ENCODE results near the gene ZDHHC16. TPM values are rescaled to one million over a fixed set of nuclear protein-coding genes. Genes with fewer than 3 reads are reported as not detected.
A peak's percentile ranks its signal among the peaks of the same experiment; 100 is the strongest.

The ZDHHC16 gene
- total and polyA plus RNA-seq, 2 donors from 2014 or later: 35.9 to 48.9 TPM

DNA sequence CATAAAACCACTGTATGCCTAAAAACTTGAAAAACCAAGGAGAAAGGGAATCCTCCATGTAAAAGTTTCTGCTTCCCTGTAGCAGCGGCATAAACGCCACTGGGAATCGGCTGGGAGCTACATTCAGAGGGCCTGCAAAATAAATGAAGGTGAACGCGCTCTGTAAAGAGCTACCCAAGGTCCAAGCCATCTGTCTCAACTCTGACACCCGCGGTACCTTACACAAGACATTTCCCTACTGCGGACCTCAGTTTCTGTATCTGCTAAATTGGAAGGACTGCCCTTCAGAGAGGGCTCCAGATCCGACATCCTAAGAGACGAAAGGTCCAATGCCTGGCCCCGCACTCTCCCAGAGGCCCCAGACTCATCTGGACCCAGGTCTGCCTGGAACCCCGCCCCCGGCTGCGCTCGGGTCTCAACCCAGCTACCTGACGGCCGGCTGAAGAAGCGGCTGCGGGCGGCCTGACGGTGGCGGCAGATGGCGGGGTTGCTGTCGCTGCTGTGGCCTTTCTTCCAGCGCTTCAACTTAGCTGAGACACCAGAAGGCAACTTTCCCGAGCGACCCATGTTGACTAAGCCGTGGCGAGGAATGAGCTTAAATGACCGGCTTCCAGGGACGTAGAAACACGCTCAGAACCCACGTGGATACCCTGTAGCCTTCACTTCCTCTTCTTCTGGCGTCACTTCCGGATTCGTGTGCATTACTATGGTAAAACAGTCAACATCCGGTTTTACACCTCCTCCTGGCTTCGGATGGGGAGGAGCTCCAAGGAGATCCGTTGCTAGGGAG, 45.1 kb upstream of the ZDHHC16 start, which contains the start of gene RRP12:
Gene RRP12, minus strand, starts transcription at position 676 of the 790 bp plus-strand sequence. Its CDS starts 109 bp downstream, at position 567.
- H3K4me3 ChIP-seq (ENCODE audit: low read length in 3 of 3): peak within 1 kb of the TSS; percentile 71 to 84 (median 81)
- TF ChIP-seq, protein P1, sequence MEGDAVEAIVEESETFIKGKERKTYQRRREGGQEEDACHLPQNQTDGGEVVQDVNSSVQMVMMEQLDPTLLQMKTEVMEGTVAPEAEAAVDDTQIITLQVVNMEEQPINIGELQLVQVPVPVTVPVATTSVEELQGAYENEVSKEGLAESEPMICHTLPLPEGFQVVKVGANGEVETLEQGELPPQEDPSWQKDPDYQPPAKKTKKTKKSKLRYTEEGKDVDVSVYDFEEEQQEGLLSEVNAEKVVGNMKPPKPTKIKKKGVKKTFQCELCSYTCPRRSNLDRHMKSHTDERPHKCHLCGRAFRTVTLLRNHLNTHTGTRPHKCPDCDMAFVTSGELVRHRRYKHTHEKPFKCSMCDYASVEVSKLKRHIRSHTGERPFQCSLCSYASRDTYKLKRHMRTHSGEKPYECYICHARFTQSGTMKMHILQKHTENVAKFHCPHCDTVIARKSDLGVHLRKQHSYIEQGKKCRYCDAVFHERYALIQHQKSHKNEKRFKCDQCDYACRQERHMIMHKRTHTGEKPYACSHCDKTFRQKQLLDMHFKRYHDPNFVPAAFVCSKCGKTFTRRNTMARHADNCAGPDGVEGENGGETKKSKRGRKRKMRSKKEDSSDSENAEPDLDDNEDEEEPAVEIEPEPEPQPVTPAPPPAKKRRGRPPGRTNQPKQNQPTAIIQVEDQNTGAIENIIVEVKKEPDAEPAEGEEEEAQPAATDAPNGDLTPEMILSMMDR (IDR thresholded peaks at IDR 0.05; ENCODE audit: borderline replicate concordance, extremely low read depth, insufficient read depth): no peak
- H3K9me3 ChIP-seq (ENCODE audit: control insufficient read depth in 2 of 3, insufficient read depth in 1 of 3, low read length in 3 of 3): no peaks in the 10 kb centered on the region
- no peaks in the 10 kb centered on the region for H3K27me3 ChIP-seq (ENCODE audit: control insufficient read depth, insufficient read depth, low read length)
- DNase-seq (peak; percentile 82 to 100 (median 94)), FAIRE-seq (peak; percentile 96)
- H3K36me3 ChIP-seq (ENCODE audit: control insufficient read depth in 2 of 3, insufficient read depth in 3 of 3, low read length in 3 of 3): peaks cover 2 to 7% (median 4%) of the 10 kb centered on the region in 3 donors
- peak within 1 kb of the TSS; percentile 2 to 80 (median 70) for H3K9ac ChIP-seq (ENCODE audit: low read length in 3 of 3)
- H3K27ac ChIP-seq (ENCODE audit: low read depth in 2 of 2, low read length in 2 of 2): peak within 1 kb of the TSS; percentile 39 to 66
- H3K4me1 ChIP-seq (ENCODE audit: control insufficient read depth in 2 of 3, insufficient read depth in 2 of 3, low read depth in 1 of 3, low read length in 3 of 3): peaks cover 0 to 7% (median 6%) of the 10 kb centered on the region in 3 donors
- intact Hi-C loops (cut with DNase I): no loop called here

DNA sequence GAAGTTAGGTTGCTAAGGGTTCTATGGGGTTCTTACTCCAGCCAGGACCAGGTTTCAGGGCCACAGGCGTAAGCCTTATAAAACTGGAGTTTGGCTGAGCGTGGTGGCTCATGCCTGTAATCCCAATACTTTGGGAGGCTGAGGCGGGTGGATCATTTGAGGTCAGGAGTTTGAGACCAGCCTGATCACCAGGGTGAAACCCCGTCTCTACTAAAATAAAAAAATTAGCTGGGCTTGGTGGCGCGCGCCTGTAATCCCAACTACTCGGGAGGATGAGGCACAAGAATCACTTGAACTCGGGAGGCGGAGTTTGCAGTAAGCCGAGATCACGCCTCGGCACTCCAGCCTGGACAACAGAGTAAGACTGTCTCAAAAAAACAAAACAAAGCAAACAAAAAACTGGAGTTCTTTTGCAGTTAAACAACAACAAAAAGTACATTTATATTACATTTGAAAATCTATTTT, 44.5 kb upstream of the ZDHHC16 start:
- Histone ChIP-seq H3K27ac (ENCODE audit: low read depth in 2 of 2, low read length in 2 of 2) (peak overlapping the region in 1 of 2 donors; percentile 66), H3K9me3 (ENCODE audit: control insufficient read depth in 2 of 3, insufficient read depth in 1 of 3, low read length in 3 of 3) (no peaks in the 10 kb centered on the region), H3K27me3 (ENCODE audit: control insufficient read depth, insufficient read depth, low read length) (no peaks in the 10 kb centered on the region), H3K9ac (ENCODE audit: low read length in 3 of 3) (peak overlapping the region in 1 of 3 donors; percentile 70), H3K4me1 (ENCODE audit: control insufficient read depth in 2 of 3, insufficient read depth in 2 of 3, low read depth in 1 of 3, low read length in 3 of 3) (peaks cover 0 to 7% (median 6%) of the 10 kb centered on the region in 3 donors), H3K36me3 (ENCODE audit: control insufficient read depth in 2 of 3, insufficient read depth in 3 of 3, low read length in 3 of 3) (peaks cover 0 to 1% (median 0%) of the 10 kb centered on the region in 3 donors), H3K4me3 (ENCODE audit: low read length in 3 of 3) (peak overlapping the region; percentile 71 to 84 (median 81))
- FAIRE-seq: no peak
- intact Hi-C loops (cut with DNase I): no loop called here
- TF ChIP-seq, protein P1 (IDR thresholded peaks at IDR 0.05; ENCODE audit: borderline replicate concordance, extremely low read depth, insufficient read depth): no peak
- no peak for DNase-seq

DNA sequence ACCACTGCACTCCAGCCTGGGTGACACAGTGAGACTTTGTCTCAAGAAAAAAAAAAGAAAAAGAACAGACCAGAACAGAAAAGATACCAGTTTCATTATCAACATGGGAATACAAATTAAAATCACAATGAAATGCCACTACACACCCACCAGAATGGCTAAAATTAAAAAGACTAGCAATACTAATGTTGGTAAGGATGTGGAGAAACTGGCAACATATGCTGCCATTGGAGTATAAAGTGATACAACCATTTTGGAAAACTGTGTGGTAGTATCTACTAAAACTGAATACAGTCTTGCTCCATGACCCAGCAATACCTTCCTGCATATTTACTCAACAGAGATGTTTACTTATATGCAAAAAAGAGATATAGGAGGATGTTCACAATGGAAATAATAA, 41.9 kb upstream of the ZDHHC16 start:
- Histone ChIP-seq H3K9ac (ENCODE audit: low read length in 3 of 3) (no peak overlapping the region), H3K36me3 (ENCODE audit: control insufficient read depth in 2 of 3, insufficient read depth in 3 of 3, low read length in 3 of 3) (no peaks in the 10 kb centered on the region), H3K9me3 (ENCODE audit: control insufficient read depth in 2 of 3, insufficient read depth in 1 of 3, low read length in 3 of 3) (no peaks in the 10 kb centered on the region), H3K4me1 (ENCODE audit: control insufficient read depth in 2 of 3, insufficient read depth in 2 of 3, low read depth in 1 of 3, low read length in 3 of 3) (peaks cover 0 to 12% (median 6%) of the 10 kb centered on the region in 3 donors), H3K4me3 (ENCODE audit: low read length in 3 of 3) (no peak overlapping the region), H3K27ac (ENCODE audit: low read depth in 2 of 2, low read length in 2 of 2) (no peak overlapping the region), H3K27me3 (ENCODE audit: control insufficient read depth, insufficient read depth, low read length) (no peaks in the 10 kb centered on the region)
- no peak for DNase-seq
- FAIRE-seq: no peak
- TF ChIP-seq, protein P1 (IDR thresholded peaks at IDR 0.05; ENCODE audit: borderline replicate concordance, extremely low read depth, insufficient read depth): no peak
- intact Hi-C loops (cut with DNase I): no loop called here
